ENCODE data around the gene INTS3.

The INTS3 gene

GRCh38 chr1:153777648-153778047, 49.8 kb downstream of the INTS3 start:
- H3F3A ChIP-seq (ENCODE audit: insufficient read depth, low read length) = peaks cover 13% of the 10 kb centered on the region
- H2AFZ ChIP-seq (ENCODE audit: low read length) = no peak overlapping the region

GRCh38 chr1:153778051-153778823, 50.4 kb downstream of the INTS3 start:
- no peak for DNase-seq
- no peaks in the 10 kb centered on the region for H3K9me2 ChIP-seq (replicated peaks; ENCODE audit: insufficient read depth, low read length)
- TF ChIP-seq EZH2 (optimal IDR thresholded peaks at IDR 0.05; ENCODE audit: low read depth, low read length) = no peak
- TF ChIP-seq CTCF (IDR thresholded peaks at IDR 0.05; ENCODE audit: low read length) = no peak
- no peak for TF ChIP-seq EZH2phosphoT487 (IDR thresholded peaks at IDR 0.05; ENCODE audit: low read length)
- no peaks in the 10 kb centered on the region for H3K79me2 ChIP-seq (ENCODE audit: low read length)
- H3F3A ChIP-seq (ENCODE audit: insufficient read depth, low read length) = peaks cover 17% of the 10 kb centered on the region
- no peak overlapping the region for H3K4me3 ChIP-seq (ENCODE audit: low read length)
- no peak overlapping the region for H2AFZ ChIP-seq (ENCODE audit: low read length)
- peaks cover 15% of the 10 kb centered on the region for H3K4me1 ChIP-seq (ENCODE audit: low read length)
- no peak overlapping the region for H3K9ac ChIP-seq (ENCODE audit: low read length)
- no peaks in the 10 kb centered on the region for H4K20me1 ChIP-seq (ENCODE audit: insufficient read depth, low read length)
- no peaks in the 10 kb centered on the region for H3K9me3 ChIP-seq (replicated peaks; ENCODE audit: insufficient read depth, low read length)
- H3K36me3 ChIP-seq (replicated peaks; ENCODE audit: insufficient read depth, low read length) = no peaks in the 10 kb centered on the region
- no peaks in the 10 kb centered on the region for H3K27me3 ChIP-seq (replicated peaks; ENCODE audit: insufficient read depth, low read length)
- H3K4me2 ChIP-seq (ENCODE audit: low read depth, low read length) = no peak overlapping the region
- no peak overlapping the region for H3K27ac ChIP-seq (ENCODE audit: low read length)

More at GRCh38 chr1:153777648-153778047, 49.8 kb downstream of the INTS3 start:
- Histone ChIP-seq H3K4me3 (ENCODE audit: low read length) (no peak overlapping the region), H3K4me2 (ENCODE audit: low read depth, low read length) (no peak overlapping the region), H3K27me3 (replicated peaks; ENCODE audit: insufficient read depth, low read length) (no peaks in the 10 kb centered on the region), H3K9ac (ENCODE audit: low read length) (no peak overlapping the region), H3K36me3 (replicated peaks; ENCODE audit: insufficient read depth, low read length) (no peaks in the 10 kb centered on the region), H4K20me1 (ENCODE audit: insufficient read depth, low read length) (no peaks in the 10 kb centered on the region), H3K4me1 (ENCODE audit: low read length) (peaks cover 15% of the 10 kb centered on the region), H3K9me3 (replicated peaks; ENCODE audit: insufficient read depth, low read length) (no peaks in the 10 kb centered on the region), H3K79me2 (ENCODE audit: low read length) (no peaks in the 10 kb centered on the region), H3K9me2 (replicated peaks; ENCODE audit: insufficient read depth, low read length) (no peaks in the 10 kb centered on the region), H3K27ac (ENCODE audit: low read length) (no peak overlapping the region)
- no peak for DNase-seq
- no peak for TF ChIP-seq EZH2phosphoT487 (IDR thresholded peaks at IDR 0.05; ENCODE audit: low read length)
- TF ChIP-seq CTCF (IDR thresholded peaks at IDR 0.05; ENCODE audit: low read length) = no peak
- TF ChIP-seq EZH2 (optimal IDR thresholded peaks at IDR 0.05; ENCODE audit: low read depth, low read length) = no peak

GRCh38 chr1:153778824-153779519, 51.1 kb downstream of the INTS3 start:
- H3K27me3 ChIP-seq (replicated peaks; ENCODE audit: insufficient read depth, low read length) = no peaks in the 10 kb centered on the region
- no peaks in the 10 kb centered on the region for H3K79me2 ChIP-seq (ENCODE audit: low read length)
- H3K4me1 ChIP-seq (ENCODE audit: low read length) = peaks cover 18% of the 10 kb centered on the region
- no peak overlapping the region for H2AFZ ChIP-seq (ENCODE audit: low read length)
- no peaks in the 10 kb centered on the region for H3K9me3 ChIP-seq (replicated peaks; ENCODE audit: insufficient read depth, low read length)
- no peaks in the 10 kb centered on the region for H3K9me2 ChIP-seq (replicated peaks; ENCODE audit: insufficient read depth, low read length)
- no peak overlapping the region for H3K4me2 ChIP-seq (ENCODE audit: low read depth, low read length)
- no peaks in the 10 kb centered on the region for H3K36me3 ChIP-seq (replicated peaks; ENCODE audit: insufficient read depth, low read length)
- H3K27ac ChIP-seq (ENCODE audit: low read length) = no peak overlapping the region
- DNase-seq = no peak
- no peak for TF ChIP-seq EZH2 (optimal IDR thresholded peaks at IDR 0.05; ENCODE audit: low read depth, low read length)
- no peak for TF ChIP-seq CTCF (IDR thresholded peaks at IDR 0.05; ENCODE audit: low read length)
- TF ChIP-seq EZH2phosphoT487 (IDR thresholded peaks at IDR 0.05; ENCODE audit: low read length) = no peak
- no peak overlapping the region for H3K4me3 ChIP-seq (ENCODE audit: low read length)
- peaks cover 18% of the 10 kb centered on the region for H3F3A ChIP-seq (ENCODE audit: insufficient read depth, low read length)
- H4K20me1 ChIP-seq (ENCODE audit: insufficient read depth, low read length) = no peaks in the 10 kb centered on the region
- no peak overlapping the region for H3K9ac ChIP-seq (ENCODE audit: low read length)
